HepG2 (cell line): Measurements from ENCODE around the gene SNN. TPM values are rescaled to one million over a fixed set of nuclear protein-coding genes. Genes with fewer than 3 reads are reported as not detected.
A peak's percentile ranks its signal among the peaks of the same experiment; 100 is the strongest.

ENCODE experiments used
- DR1 ChIP-seq: sonication (generic); formaldehyde crosslinking; IDR thresholded peaks from 2 replicates; pipeline ENCODE4 v1.8.0; 2021; ENCODE audit warnings: mild to moderate bottlenecking, missing genetic modification reagents, inconsistent platforms
- FOXP1 ChIP-seq, 2 experiments: fragments of 450-650 bp in 1 of 2; IDR thresholded peaks; 2 replicates each; pipeline ENCODE4 v1.6.1; 2017 to 2018; ENCODE audit warnings: antibody characterized with exemption in 1 of 2
- NCOA5 ChIP-seq: sonication (generic); formaldehyde crosslinking; IDR thresholded peaks from 2 replicates; pipeline ENCODE4 v1.4.0; 2020; ENCODE audit warnings: missing genetic modification reagents
- PBX2 ChIP-seq: IDR thresholded peaks from 2 replicates; pipeline ENCODE4 v1.6.1; 2016; ENCODE audit warnings: control low read depth
- PRDM10 ChIP-seq: sonication (generic); formaldehyde crosslinking; IDR thresholded peaks from 2 replicates; pipeline ENCODE4 v1.4.0; 2020; ENCODE audit warnings: low read depth, missing genetic modification reagents
- SETDB1 ChIP-seq: sonication (generic); formaldehyde crosslinking; IDR thresholded peaks from 2 replicates; pipeline ENCODE4 v1.5.1; 2020; ENCODE audit warnings: missing genetic modification reagents, mild to moderate bottlenecking, borderline replicate concordance
- SNAPC5 ChIP-seq: sonication (generic); formaldehyde crosslinking; IDR thresholded peaks from 2 replicates; pipeline ENCODE4 v1.8.1; 2023; ENCODE audit warnings: mild to moderate bottlenecking, missing genetic modification reagents, borderline replicate concordance
- SNRNP70 ChIP-seq: fragments of 200-400 bp; formaldehyde crosslinking; IDR thresholded peaks from 2 replicates; pipeline ENCODE4 v1.6.1; 2017; ENCODE audit warnings: mild to moderate bottlenecking, low read depth, low read length, moderate library complexity
- TBX2 ChIP-seq: sonication (generic); formaldehyde crosslinking; IDR thresholded peaks from 2 replicates; pipeline ENCODE4 v1.5.0; 2020; ENCODE audit warnings: missing genetic modification reagents, mild to moderate bottlenecking, borderline replicate concordance
- ZFP36 ChIP-seq: fragments of 150-350 bp; IDR thresholded peaks from 2 replicates; pipeline ENCODE4 v1.6.1; 2018; ENCODE audit warnings: borderline replicate concordance, low read length, low read depth; ENCODE audit not compliant: partially characterized antibody
- ZNF20 ChIP-seq: sonication (generic); formaldehyde crosslinking; IDR thresholded peaks from 2 replicates; pipeline ENCODE4 v1.4.0; 2020; ENCODE audit warnings: mild to moderate bottlenecking, moderate library complexity, missing genetic modification reagents
- ZNF276 ChIP-seq: sonication (generic); formaldehyde crosslinking; IDR thresholded peaks from 2 replicates; pipeline ENCODE4 v1.4.0; 2020; ENCODE audit warnings: mild to moderate bottlenecking, low read depth, missing genetic modification reagents
- ZNF546 ChIP-seq: sonication (generic); formaldehyde crosslinking; conservative IDR thresholded peaks from 2 replicates; pipeline ENCODE4 v1.8.1; 2023; ENCODE audit warnings: mild to moderate bottlenecking, missing genetic modification reagents
- ZNF574 ChIP-seq: sonication (generic); formaldehyde crosslinking; IDR thresholded peaks from 2 replicates; pipeline ENCODE4 v1.4.0; 2020; ENCODE audit warnings: missing genetic modification reagents
- ZNF704 ChIP-seq: sonication (generic); formaldehyde crosslinking; IDR thresholded peaks from 2 replicates; pipeline ENCODE4 v1.8.1; 2023; ENCODE audit warnings: mild to moderate bottlenecking, inconsistent platforms, moderate library complexity, missing genetic modification reagents, borderline replicate concordance
- ZNF772 ChIP-seq: sonication (generic); formaldehyde crosslinking; IDR thresholded peaks from 2 replicates; pipeline ENCODE4 v1.5.0; 2020; ENCODE audit warnings: mild to moderate bottlenecking, missing genetic modification reagents
- polyA plus RNA-seq, 8 experiments: library from polyadenylated mRNA; depleted of rRNA in 3 of 8; stranded (reverse) in 7 of 8; unstranded in 1 of 8; fragments of >200 nt; fragmentation: Illumina TruSeq in 4 of 8; extraction: Trizol in 4 of 8; gene quantifications; 2 replicates each; pipeline versions ENCODE4 v1.2.1 to v1.2.3, GENCODE V29; 2011 to 2016; ENCODE audit warnings: low read depth in 4 of 8, missing spikeins in 1 of 8, mixed read lengths in 1 of 8; ENCODE audit not compliant: insufficient read depth in 1 of 8
- total RNA-seq, 5 experiments: library from RNA; depleted of rRNA; stranded (reverse); fragments of >200 nt; fragmentation: Illumina TruSeq; extraction: Trizol; gene quantifications; 2 replicates each; pipeline ENCODE4 v1.2.3, GENCODE V29; 2016; ENCODE audit warnings: low read depth in 1 of 5

SNN gene
- total and polyA plus RNA-seq, 2 of the 13 experiments (the other 11 are each of a cell fraction or from before 2014, with no cell fraction given), result 5.2 to 8.4 TPM

- TF ChIP-seq PBX2 (peak; percentile 25; the same call in 1 of the 2 replicates), ZNF276 (CRISPR knock-in tag) (no peak), ZNF704 (CRISPR knock-in tag) (no peak), SNRNP70 (no peak), ZNF574 (CRISPR knock-in tag) (no peak; the same call in 1 of the 2 replicates), ZFP36 (no peak), FOXP1 (IDR thresholded peaks at IDR 0.05) (no peak), FOXP1 (CRISPR knock-in tag; IDR thresholded peaks at IDR 0.05) (peak; percentile 41; the same call in 1 of the 2 replicates), ZNF772 (CRISPR knock-in tag) (0 out of 2 replicates have a peak, but pooled peaks have one; percentile 33), NCOA5 (CRISPR knock-in tag) (no peak), DR1 (CRISPR knock-in tag) (no peak), ZNF20 (no peak), SNAPC5 (CRISPR knock-in tag) (no peak; the same call in 1 of the 2 replicates), TBX2 (CRISPR knock-in tag) (peak; percentile 86; the same call in 1 of the 2 replicates), SETDB1 (no peak), ZNF546 (CRISPR knock-in tag) (no peak; the same call in 1 of the 2 replicates), PRDM10 (no peak)
These were observed 28.0 kb upstream of the SNN start (continued) for GRCh38 chr16:11639925-11640899.
